Suprapubic skin (tissue), 4 donors: ENCODE data around the gene C12orf43.

ENCODE experiments used
- EP300 ChIP-seq: sonication (generic); formaldehyde crosslinking; IDR thresholded peaks from one replicate; pipeline ENCODE4 v1.6.1; 2017; ENCODE audit warnings: antibody characterized with exemption
- POLR2A ChIP-seq, 2 donors: fragments of 450-650 bp; IDR thresholded peaks; one replicate each; pipeline ENCODE4 v1.6.1; 2017; ENCODE audit warnings: antibody characterized with exemption in 2 of 2, mild to moderate bottlenecking in 2 of 2, moderate library complexity in 2 of 2
- POLR2AphosphoS5 ChIP-seq, 3 donors: sonication (generic); formaldehyde crosslinking; IDR thresholded peaks; one replicate each; pipeline ENCODE4 v1.6.1; 2017; ENCODE audit warnings: antibody characterized with exemption in 3 of 3
- TF ChIP-seq, protein P1 (sequence below), 2 donors: fragments of 200-600 bp in 1 of 2; fragments of 450-650 bp in 1 of 2; sonication (generic) in 1 of 2; IDR thresholded peaks; one replicate each; pipeline ENCODE4 v1.5.1; 2016 to 2019; ENCODE audit warnings: antibody characterized with exemption in 2 of 2, mild to moderate bottlenecking in 1 of 2, moderate library complexity in 1 of 2

DNA sequence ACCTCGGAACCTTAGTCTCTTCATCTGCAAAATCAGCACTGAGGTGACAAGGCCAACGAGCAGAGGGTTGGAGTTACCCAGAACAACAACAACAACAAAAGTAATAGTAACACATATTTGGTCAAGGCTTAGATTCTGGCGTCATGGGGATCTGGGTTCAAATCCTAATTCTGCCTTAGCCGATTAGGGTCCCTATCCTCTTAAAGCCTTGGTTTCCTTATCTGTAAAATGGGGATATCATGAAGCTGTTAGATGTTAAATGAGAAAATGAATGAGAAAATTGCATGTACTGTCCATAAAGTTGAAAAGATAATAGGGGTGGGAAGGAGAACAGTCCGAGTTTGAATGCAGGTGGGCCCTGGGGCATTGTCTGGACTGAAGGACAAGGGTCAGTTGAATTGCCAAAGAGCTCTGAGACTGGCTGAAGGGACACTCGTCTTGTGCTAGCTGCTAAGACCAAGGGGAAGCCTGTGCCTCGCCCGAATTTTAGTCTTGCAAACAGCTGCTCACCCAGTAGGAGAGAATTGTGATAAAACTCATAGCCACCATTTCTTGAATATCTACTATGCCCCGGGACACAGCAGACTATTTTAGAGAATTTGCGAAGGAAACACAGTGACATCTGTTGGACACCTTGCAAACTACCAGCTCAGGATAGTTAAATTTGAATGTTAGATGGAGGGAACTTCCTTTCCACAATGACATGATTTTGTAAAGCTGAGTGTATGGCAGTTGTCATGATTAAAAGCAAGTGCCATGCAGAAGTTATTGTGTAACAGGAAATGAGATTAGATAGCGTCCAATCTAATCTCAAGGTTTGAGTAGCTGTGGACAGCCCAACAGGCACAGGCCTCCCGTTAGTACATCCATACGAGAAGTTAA lies 44.7 kb downstream of the C12orf43 start:
- TF ChIP-seq, protein P1, sequence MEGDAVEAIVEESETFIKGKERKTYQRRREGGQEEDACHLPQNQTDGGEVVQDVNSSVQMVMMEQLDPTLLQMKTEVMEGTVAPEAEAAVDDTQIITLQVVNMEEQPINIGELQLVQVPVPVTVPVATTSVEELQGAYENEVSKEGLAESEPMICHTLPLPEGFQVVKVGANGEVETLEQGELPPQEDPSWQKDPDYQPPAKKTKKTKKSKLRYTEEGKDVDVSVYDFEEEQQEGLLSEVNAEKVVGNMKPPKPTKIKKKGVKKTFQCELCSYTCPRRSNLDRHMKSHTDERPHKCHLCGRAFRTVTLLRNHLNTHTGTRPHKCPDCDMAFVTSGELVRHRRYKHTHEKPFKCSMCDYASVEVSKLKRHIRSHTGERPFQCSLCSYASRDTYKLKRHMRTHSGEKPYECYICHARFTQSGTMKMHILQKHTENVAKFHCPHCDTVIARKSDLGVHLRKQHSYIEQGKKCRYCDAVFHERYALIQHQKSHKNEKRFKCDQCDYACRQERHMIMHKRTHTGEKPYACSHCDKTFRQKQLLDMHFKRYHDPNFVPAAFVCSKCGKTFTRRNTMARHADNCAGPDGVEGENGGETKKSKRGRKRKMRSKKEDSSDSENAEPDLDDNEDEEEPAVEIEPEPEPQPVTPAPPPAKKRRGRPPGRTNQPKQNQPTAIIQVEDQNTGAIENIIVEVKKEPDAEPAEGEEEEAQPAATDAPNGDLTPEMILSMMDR (IDR thresholded peaks at IDR 0.05): peak; percentile 52 to 69
- TF ChIP-seq POLR2A (IDR thresholded peaks at IDR 0.05): no peak
- no peak for TF ChIP-seq POLR2AphosphoS5 (IDR thresholded peaks at IDR 0.05)
- TF ChIP-seq EP300: no peak
